GM20431 (cell line): ENCODE measurements around the gene ZNF775.

ENCODE experiments used
- in situ Hi-C: fragments of 300-500 bp; cut with MseI, MboI; formaldehyde crosslinking; loops from one replicate; pipeline ENCODE4 v1.15.0; 2020; ENCODE audit warnings: low sequenced_read_pairs; ENCODE audit not compliant: unreplicated experiment

ZNF775 gene

GRCh38 chr7:150409300-150410030 is 30.3 kb downstream of the ZNF775 start:
- in situ Hi-C loops: no loop called here

GRCh38 chr7:150410131-150410530 is 31.0 kb downstream of the ZNF775 start:
- in situ Hi-C loops: no loop called here

GRCh38 chr7:150410680-150411346 is 31.7 kb downstream of the ZNF775 start:
- in situ Hi-C loops: no loop called here

- in situ Hi-C loops: no loop called here
Observed at GRCh38 chr7:150411606-150412005, 32.5 kb downstream of the ZNF775 start.

GRCh38 chr7:150412016-150412415 is 32.9 kb downstream of the ZNF775 start:
- in situ Hi-C loops: no loop called here

GRCh38 chr7:150412518-150413488 is 33.7 kb downstream of the ZNF775 start:
- in situ Hi-C loops: no loop called here

- in situ Hi-C loops: no loop called here
Observed at GRCh38 chr7:150413640-150414081, 34.5 kb downstream of the ZNF775 start.

GRCh38 chr7:150415161-150416153 is 36.3 kb downstream of the ZNF775 start:
- in situ Hi-C loops: no loop called here

GRCh38 chr7:150417239-150417638 is 38.1 kb downstream of the ZNF775 start:
- in situ Hi-C loops: no loop called here

GRCh38 chr7:150417863-150418262 is 38.7 kb downstream of the ZNF775 start:
- in situ Hi-C loops: no loop called here

GRCh38 chr7:150420242-150420641 is 41.1 kb downstream of the ZNF775 start:
- in situ Hi-C loops: no loop called here

GRCh38 chr7:150420987-150421674 is 42.0 kb downstream of the ZNF775 start:
- in situ Hi-C loops: no loop called here

- in situ Hi-C loops: no loop called here
Observed at GRCh38 chr7:150421831-150422230, 42.7 kb downstream of the ZNF775 start.

GRCh38 chr7:150425670-150426069 is 46.5 kb downstream of the ZNF775 start:
- in situ Hi-C loops: no loop called here

GRCh38 chr7:150428671-150429451 is 49.7 kb downstream of the ZNF775 start:
- in situ Hi-C loops: no loop called here

- in situ Hi-C loops: no loop called here
Observed at GRCh38 chr7:150429699-150430098, 50.6 kb downstream of the ZNF775 start.

GRCh38 chr7:150430465-150431085 is 51.4 kb downstream of the ZNF775 start:
- in situ Hi-C loops: no loop called here
